ENCODE results near the gene PAM16.

- TF ChIP-seq CTCF (IDR thresholded peaks at IDR 0.05) (no peak), POLR2A (IDR thresholded peaks at IDR 0.05) (no peak), POLR2AphosphoS5 (IDR thresholded peaks at IDR 0.05) (no peak)
These were observed 2.6 kb upstream of the PAM16 start for GRCh38 chr16:4353675-4354074.
